ENCODE measurements around the gene CEP78.
"Not testable (repeated sequence)": the region's sequence is repeated elsewhere in the genome, so short reads cannot be mapped to it uniquely, and the experiment has no call there.

The CEP78 gene, protein sequence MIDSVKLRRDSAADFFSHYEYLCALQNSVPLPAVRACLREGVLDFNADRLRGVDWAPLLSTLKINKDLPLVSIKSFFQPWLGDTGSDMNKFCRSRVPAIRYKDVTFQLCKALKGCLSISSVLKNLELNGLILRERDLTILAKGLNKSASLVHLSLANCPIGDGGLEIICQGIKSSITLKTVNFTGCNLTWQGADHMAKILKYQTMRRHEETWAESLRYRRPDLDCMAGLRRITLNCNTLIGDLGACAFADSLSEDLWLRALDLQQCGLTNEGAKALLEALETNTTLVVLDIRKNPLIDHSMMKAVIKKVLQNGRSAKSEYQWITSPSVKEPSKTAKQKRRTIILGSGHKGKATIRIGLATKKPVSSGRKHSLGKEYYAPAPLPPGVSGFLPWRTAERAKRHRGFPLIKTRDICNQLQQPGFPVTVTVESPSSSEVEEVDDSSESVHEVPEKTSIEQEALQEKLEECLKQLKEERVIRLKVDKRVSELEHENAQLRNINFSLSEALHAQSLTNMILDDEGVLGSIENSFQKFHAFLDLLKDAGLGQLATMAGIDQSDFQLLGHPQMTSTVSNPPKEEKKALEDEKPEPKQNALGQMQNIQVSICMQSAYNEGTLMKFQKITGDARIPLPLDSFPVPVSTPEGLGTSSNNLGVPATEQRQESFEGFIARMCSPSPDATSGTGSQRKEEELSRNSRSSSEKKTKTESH

DNA sequence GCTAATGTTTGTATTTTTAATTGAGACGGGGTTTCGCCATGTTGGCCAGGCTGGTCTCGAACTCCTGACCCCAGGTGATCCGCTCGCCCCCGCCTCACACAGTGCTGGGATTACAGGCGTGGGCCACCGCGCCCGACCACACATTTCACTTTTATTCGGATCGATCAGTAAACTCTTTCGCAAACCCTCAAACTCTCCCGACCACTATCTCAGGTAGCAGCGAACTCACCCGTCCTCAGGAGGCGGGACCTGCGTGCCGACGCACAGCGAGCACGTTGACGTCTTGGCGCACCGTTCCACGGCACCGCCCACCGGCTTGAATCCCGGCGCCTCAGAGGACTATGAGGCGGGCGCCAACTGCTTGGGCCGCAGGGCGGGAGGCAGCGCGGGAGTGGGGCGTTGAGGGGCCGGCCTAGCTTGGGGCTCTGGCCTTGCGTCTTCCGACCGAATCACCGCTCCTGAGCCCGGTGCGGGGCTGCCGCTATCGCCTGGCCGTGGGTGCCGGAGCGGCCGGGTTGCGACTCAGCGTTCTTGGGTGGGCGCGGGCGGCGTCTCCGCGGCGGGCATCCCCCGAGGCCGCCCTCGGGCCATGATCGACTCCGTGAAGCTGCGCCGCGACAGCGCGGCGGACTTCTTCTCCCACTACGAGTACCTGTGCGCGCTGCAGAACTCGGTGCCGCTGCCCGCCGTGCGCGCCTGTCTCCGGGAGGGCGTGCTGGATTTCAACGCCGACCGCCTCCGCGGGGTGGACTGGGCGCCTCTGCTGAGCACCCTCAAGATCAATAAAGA is at the start of gene CEP78:
Gene CEP78, plus strand, starts transcription at position 314 of the 789 bp plus-strand sequence. Its CDS starts 276 bp downstream, at position 590.
- peak; percentile 82 for DNase-seq (ENCODE audit: low read depth)

DNA sequence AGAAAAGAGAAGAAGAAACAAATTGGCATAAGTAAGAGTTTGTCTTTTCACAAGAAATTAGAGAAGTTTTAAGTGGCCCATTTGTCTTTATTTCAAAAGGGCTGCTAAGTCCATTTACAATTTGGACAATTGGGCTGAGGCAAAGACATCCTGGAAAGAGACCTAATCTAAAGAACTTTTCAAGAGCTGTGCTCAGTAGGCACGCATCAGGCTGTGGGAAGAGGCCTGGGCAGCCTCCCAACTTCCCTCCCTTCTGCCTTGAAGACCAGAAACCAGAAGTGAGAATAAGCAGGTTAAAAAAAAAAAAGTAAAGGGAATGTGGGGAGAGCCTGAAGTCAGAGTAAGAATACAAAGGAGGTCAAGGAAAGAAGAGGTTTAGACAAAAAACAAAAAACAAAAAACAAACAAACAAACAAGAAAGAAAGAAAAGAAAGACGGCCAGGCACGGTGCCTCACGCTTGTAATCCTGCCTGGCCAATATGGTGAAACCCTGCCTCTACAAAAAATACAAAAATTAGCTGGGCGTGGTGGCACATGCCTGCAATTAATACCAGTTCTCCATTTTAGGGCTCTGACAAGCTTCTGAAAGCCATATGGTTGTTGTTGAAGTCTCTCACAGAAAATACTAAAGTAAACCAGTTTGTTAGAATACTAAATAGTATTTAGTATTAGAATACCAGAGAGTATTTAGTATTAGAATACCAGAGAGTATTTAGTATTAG is 48.0 kb upstream of the CEP78 start:
- no peak for DNase-seq (ENCODE audit: low read depth)

GRCh38 chr9:78188594-78188993 is 47.3 kb upstream of the CEP78 start:
- no peak for DNase-seq (ENCODE audit: low read depth)

- no peak for DNase-seq (ENCODE audit: low read depth)
Measured at GRCh38 chr9:78189001-78189400, 46.9 kb upstream of the CEP78 start.

GRCh38 chr9:78189461-78189860 is 46.4 kb upstream of the CEP78 start:
- no peak for DNase-seq (ENCODE audit: low read depth)

GRCh38 chr9:78191931-78192330 is 43.9 kb upstream of the CEP78 start:
- DNase-seq (ENCODE audit: low read depth): no peak

- no peak for DNase-seq (ENCODE audit: low read depth)
Measured at GRCh38 chr9:78196258-78196657, 39.6 kb upstream of the CEP78 start.

GRCh38 chr9:78201158-78201777 is 34.6 kb upstream of the CEP78 start:
- DNase-seq (ENCODE audit: low read depth): peak; percentile 29

- no peak for DNase-seq (ENCODE audit: low read depth)
Measured at GRCh38 chr9:78207319-78207718, 28.6 kb upstream of the CEP78 start.

- DNase-seq (ENCODE audit: low read depth): no peak
Measured at GRCh38 chr9:78207901-78208300, 28.0 kb upstream of the CEP78 start.

DNA sequence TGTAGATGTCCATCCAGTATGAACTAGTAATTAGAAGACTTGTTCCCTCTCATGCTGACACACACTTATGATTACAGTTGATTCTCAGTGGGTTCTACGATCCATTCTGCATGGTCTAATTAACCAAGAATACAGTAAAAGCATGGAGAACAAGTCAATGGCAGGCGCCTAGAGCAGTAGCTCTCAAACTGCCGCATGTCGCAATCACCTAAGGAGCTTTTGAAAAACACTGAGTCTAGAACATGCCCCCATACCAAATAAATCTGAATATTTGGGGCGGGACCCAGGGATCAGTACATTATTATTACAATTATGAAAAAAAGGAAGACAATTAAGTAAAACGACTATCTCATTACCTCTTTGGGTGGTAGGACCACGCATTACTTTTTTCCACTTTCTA is 26.7 kb upstream of the CEP78 start:
- no peak for DNase-seq (ENCODE audit: low read depth)

- DNase-seq (ENCODE audit: low read depth): no peak
Measured at GRCh38 chr9:78210841-78211301, 25.0 kb upstream of the CEP78 start.

DNA sequence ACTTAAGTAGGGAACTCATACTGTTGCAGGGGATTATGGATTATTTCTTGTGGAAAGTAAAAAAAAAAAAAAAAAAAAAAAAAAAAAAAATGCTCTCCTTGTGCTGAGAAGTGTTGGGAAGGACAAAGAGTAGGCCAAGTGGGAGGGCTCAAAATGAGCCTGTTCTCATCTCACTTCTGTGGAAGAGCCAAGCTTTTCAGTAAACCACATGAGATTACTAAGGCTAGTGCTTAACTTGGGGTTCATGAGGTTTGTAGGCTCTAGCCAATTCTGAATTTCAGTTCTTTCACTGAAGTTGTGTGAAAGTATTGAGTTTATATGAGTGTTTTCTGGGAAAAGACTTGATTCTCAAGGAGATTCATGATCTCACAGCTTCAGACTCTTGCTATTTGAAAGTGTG is 23.0 kb upstream of the CEP78 start:
- no peak for DNase-seq (ENCODE audit: low read depth)

GRCh38 chr9:78213712-78214111 is 22.2 kb upstream of the CEP78 start:
- no peak for DNase-seq (ENCODE audit: low read depth)

DNA sequence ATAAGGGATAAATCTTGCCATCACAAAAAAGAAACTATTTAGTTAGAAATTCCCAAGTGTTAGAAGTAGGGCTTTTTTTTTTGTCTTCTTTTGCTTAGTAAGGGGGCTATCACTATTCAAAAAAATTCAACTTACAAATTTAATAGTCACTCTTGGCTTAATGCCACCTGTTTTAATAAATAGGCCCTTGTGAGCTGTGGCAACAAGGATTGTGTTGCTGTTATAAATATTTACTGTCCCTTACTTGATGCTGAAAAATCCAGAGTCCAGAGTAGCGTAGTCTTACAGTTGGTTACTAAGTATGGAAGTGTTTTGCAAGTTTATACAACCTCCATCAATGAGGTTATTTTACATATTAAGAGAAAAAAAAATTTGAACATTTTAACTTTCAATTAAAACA is 21.4 kb upstream of the CEP78 start:
- DNase-seq (ENCODE audit: low read depth): no peak

DNA sequence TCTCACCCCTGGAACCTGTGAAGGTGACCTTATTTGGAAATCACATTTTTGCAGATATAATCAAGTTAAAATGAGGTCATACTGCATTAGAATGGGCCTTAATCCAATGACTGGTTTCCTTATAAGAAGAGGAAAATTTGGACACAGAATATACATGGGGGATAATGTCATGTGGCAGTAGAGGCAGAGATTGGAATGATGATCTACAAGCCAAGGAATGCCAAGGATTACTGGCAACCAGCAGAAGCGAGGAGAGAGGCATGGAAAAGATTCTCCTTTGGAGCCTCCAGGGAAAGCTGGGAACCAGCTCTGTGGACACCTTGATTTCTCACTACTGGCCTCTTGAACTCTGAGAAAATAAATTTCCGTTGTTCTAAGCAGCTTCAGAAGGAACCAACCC is 20.2 kb upstream of the CEP78 start:
- DNase-seq (ENCODE audit: low read depth): no peak

DNA sequence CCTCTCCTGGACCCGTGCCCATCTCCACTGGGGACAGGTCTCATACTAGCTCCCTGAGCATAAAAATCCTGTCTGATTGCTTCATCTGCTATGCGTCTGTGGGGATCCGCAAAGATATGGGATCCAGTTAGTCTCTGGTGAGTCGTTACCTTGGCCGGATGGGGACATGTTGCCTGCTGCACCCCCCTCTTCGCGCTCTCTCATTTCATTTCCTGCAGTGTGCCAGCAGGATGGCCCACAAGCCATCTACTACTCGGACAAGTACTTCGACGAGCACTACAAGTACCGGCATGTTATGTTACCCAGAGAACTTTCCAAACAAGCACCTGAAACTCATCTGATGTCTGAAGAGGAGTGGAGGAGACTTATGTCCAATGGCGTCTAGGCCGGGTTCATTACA is 17.0 kb upstream of the CEP78 start:
- no peak for DNase-seq (ENCODE audit: low read depth)

DNA sequence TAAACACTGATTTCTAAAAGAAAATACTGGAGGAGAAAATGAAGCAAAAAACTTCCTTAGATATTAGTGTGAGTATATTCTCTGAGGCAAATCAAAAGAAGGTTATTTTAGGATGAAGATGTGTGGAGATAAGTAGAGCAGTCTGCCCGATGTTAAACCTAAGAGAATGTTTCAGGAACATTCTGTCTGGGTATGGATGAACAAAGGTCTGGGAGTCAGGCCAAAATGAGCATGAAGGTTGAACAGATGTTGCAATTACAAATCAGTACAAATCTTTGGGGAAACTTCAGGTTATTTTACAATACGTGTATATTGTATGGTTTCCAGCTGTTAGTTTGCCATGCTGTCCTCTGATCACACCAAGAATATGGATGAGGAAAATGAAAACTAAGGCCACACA is 14.4 kb upstream of the CEP78 start:
- no peak for DNase-seq (ENCODE audit: low read depth)

DNA sequence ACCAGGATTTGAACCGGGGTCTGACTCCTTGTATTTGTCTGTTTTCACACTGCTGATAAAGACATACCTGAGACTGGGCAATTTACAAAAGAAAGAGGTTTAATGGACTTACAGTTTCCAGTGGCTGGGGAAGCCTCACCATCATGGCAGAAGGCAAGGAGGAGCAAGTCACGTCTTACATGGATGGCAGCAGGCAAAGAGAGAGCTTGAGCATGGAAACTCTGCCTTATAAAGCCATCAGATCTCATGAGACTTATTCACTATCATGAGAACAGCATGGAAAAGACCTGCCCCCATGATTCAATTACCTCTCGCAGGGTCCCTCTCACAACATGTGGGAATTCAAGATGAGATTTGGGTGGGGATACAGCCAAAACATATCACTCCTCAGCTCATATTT is 14.0 kb upstream of the CEP78 start:
- not testable (repeated sequence) for DNase-seq (ENCODE audit: low read depth)

GRCh38 chr9:78230761-78231160 is 5.1 kb upstream of the CEP78 start:
- no peak for DNase-seq (ENCODE audit: low read depth)

DNA sequence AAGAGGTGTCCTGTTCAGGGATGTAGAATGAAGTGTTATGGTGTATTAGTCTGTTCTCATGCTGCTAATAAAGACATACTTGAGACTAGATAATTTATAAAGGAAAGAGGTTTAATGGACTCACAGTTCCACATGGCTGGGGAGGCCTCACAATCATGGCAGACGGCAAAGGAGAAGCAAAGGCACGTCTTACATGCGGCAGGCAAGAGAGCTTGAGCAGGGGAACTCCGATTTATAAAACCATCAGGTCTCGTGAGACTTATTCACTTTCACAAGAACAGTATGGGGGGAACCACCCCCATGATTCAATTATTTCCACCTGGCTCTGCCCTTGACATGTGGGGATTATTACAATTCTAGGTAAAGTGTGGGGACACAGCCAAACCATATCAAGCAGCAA is 3.4 kb upstream of the CEP78 start:
- DNase-seq (ENCODE audit: low read depth): not testable (repeated sequence)

Measured in stimulated activated CD4-positive, alpha-beta T cell treated with anti-CD3 and anti-CD28 coated beads, Interleukin-2, amount 100 ng/mL, for 4 hours (primary cell).